Activated naive CD4-positive, alpha-beta T cell treated with anti-CD3 and anti-CD28 coated beads, Interleukin-2, amount 50 U/mL, for 72 hours (primary cell): ENCODE measurements around the gene FAM131A. TPM values are rescaled to one million over a fixed set of nuclear protein-coding genes. Genes with fewer than 3 reads are reported as not detected.
A peak's percentile ranks its signal among the peaks of the same experiment; 100 is the strongest.

ENCODE experiments used
- ATAC-seq, 2 donors: fragments of 150-1000 bp; cut with Tn5 transposase; 2 replicates each; pipeline ENCODE4 v1.10.0; 2021; ENCODE audit warnings: mild to moderate bottlenecking in 2 of 2, moderate library complexity in 2 of 2
- DNase-seq, 2 donors: peaks; one replicate each; pipeline ENCODE4 v3.0.0; 2021 to 2022; ENCODE audit warnings: low spot score in 2 of 2
- H3K27ac Mint-ChIP-seq, 2 donors: one replicate each; pipeline ENCODE4 v1.8.0; 2022; ENCODE audit warnings: mild to moderate bottlenecking in 2 of 2, mixed read lengths in 2 of 2
- H3K36me3 Mint-ChIP-seq, 2 donors: one replicate each; pipeline ENCODE4 v1.8.0; 2022; ENCODE audit warnings: mixed read lengths in 2 of 2
- H3K9me3 Mint-ChIP-seq, 2 donors: one replicate each; pipeline ENCODE4 v1.8.0; 2022; ENCODE audit warnings: mixed read lengths in 2 of 2
- total RNA-seq, 2 donors: library from RNA; stranded (reverse); gene quantifications; one replicate each; pipeline ENCODE4 v1.2.3, GENCODE V29; 2022

The FAM131A gene
- total RNA-seq, 2 donors from 2014 or later, result 4.1 to 6.8 TPM

DNA sequence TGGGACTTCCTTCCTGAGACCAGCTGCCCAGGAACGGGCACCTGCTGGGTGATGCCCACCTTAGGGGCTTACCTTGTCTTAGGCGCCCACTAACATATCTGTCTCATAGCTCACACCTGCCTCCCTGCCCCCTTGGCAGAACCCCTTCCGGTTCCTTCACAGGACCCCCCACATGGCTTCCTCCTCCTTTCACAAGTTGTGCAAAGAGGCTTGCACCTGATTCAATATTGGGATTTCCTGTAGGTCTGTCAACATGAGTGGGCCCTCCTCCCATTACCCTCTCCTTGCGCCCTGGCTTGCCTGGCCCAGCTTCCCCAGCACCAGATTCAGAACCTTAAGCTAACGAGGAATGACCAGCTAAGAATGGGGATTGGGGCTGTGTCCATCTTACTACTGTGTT is 40.0 kb downstream of the FAM131A start:
- Mint-ChIP-seq H3K9me3 (no peaks in the 10 kb centered on the region), H3K27ac (no peak overlapping the region), H3K36me3 (no peaks in the 10 kb centered on the region)
- no peak for DNase-seq
- ATAC-seq, result no peak

GRCh38 chr3:184377882-184378445 is 40.6 kb downstream of the FAM131A start, which contains the start of gene THPO:
Gene THPO (minus strand): TSS chr3:184378207. CDS start chr3:184376259, 1,948 bp downstream.
- DNase-seq (no peak), ATAC-seq (no peak)
- no peak within 1 kb of the TSS for H3K27ac Mint-ChIP-seq

DNA sequence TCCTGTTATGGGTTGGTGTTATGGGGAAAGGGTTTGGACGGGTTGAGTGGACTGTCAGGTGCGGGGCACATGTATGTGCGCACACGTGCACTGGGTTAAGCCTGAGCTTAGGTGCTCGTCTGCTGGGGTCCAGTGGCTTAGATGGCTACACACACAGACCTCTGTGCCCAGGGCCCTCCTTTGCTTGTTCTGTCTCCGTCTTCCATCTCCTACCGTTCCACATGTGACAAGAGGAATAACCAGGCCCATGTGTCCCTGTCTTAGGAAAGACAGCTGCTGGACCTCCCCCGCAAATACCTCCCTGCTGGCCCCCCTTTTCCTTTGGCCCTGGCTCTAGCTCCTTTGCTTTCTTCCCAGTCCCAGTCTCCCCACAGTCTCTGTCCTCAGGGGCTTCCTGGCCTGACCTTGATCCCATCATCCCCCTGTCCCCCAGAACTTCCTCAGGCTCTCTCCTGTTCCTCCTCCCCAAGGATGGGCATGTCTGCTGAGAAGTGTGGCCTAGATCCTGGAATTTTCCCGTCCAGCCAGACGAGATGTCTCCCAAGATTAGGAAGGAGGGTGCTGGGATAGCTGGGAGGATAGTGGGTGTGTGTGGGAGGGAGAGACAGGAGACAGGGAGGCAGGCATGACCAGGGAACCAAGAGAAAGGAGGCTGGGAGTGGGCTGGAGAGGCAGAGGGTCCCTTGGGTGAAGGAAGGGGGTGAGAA is 41.4 kb downstream of the FAM131A start:
- no peaks in the 10 kb centered on the region for H3K9me3 Mint-ChIP-seq
- no peaks in the 10 kb centered on the region for H3K36me3 Mint-ChIP-seq
- no peak for ATAC-seq
- no peak overlapping the region for H3K27ac Mint-ChIP-seq
- DNase-seq, result no peak

More at GRCh38 chr3:184377882-184378445, 40.6 kb downstream of the FAM131A start, which contains the start of gene THPO:
- H3K36me3 Mint-ChIP-seq, result no peaks in the 10 kb centered on the region
- no peaks in the 10 kb centered on the region for H3K9me3 Mint-ChIP-seq

GRCh38 chr3:184379358-184380184 is 42.2 kb downstream of the FAM131A start, which contains the start of gene CHRD:
Gene CHRD (plus strand): TSS chr3:184380054. CDS start chr3:184380319, 265 bp downstream.
- no peak within 1 kb of the TSS for H3K27ac Mint-ChIP-seq
- H3K36me3 Mint-ChIP-seq, result no peaks in the 10 kb centered on the region
- DNase-seq (no peak), ATAC-seq (peak; percentile 9 to 11)
- no peaks in the 10 kb centered on the region for H3K9me3 Mint-ChIP-seq

- H3K27ac Mint-ChIP-seq, result no peak overlapping the region
- no peaks in the 10 kb centered on the region for H3K36me3 Mint-ChIP-seq
- ATAC-seq (peak; percentile 28 to 46), DNase-seq (no peak)
- no peaks in the 10 kb centered on the region for H3K9me3 Mint-ChIP-seq
Measured at GRCh38 chr3:184380185-184380626, 42.8 kb downstream of the FAM131A start.

- DNase-seq (peak in 1 of 2 donors; percentile 35), ATAC-seq (peak; percentile 42 to 58)
- no peaks in the 10 kb centered on the region for H3K36me3 Mint-ChIP-seq
- no peak overlapping the region for H3K27ac Mint-ChIP-seq
- no peaks in the 10 kb centered on the region for H3K9me3 Mint-ChIP-seq
Measured at GRCh38 chr3:184380627-184381260, 43.3 kb downstream of the FAM131A start.

GRCh38 chr3:184381261-184382224 is 44.1 kb downstream of the FAM131A start:
- ATAC-seq, result peak; percentile 20 to 25
- Mint-ChIP-seq H3K36me3 (no peaks in the 10 kb centered on the region), H3K9me3 (no peaks in the 10 kb centered on the region), H3K27ac (no peak overlapping the region)
- DNase-seq, result no peak

GRCh38 chr3:184382326-184383032 is 45.1 kb downstream of the FAM131A start:
- Mint-ChIP-seq H3K27ac (no peak overlapping the region), H3K36me3 (no peaks in the 10 kb centered on the region), H3K9me3 (no peaks in the 10 kb centered on the region)
- DNase-seq (no peak), ATAC-seq (no peak)

GRCh38 chr3:184383033-184383740 is 45.8 kb downstream of the FAM131A start:
- no peak for ATAC-seq
- no peak for DNase-seq
- Mint-ChIP-seq H3K9me3 (no peaks in the 10 kb centered on the region), H3K36me3 (no peaks in the 10 kb centered on the region), H3K27ac (no peak overlapping the region)

DNA sequence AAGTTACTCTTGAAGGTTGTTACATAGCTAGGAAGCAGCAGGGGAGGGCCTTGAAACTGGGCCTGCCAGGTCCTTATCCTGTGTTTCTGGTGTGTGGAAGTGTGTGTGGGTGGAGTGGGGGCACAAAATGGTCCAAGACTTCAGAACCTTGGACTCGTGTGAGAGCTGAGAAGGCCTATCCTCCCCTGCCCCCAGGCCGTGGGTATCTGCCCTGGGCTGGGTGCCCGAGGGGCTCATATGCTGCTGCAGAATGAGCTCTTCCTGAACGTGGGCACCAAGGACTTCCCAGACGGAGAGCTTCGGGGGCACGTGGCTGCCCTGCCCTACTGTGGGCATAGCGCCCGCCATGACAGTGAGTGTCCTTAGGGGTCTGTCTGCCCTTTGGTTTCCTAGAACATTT is 46.9 kb downstream of the FAM131A start:
- no peak overlapping the region for H3K27ac Mint-ChIP-seq
- ATAC-seq (no peak), DNase-seq (no peak)
- H3K36me3 Mint-ChIP-seq, result no peaks in the 10 kb centered on the region
- H3K9me3 Mint-ChIP-seq, result no peaks in the 10 kb centered on the region

- no peak for DNase-seq
- Mint-ChIP-seq H3K36me3 (no peaks in the 10 kb centered on the region), H3K9me3 (no peaks in the 10 kb centered on the region), H3K27ac (no peak overlapping the region)
- no peak for ATAC-seq
Measured at GRCh38 chr3:184384856-184385422, 47.5 kb downstream of the FAM131A start.

DNA sequence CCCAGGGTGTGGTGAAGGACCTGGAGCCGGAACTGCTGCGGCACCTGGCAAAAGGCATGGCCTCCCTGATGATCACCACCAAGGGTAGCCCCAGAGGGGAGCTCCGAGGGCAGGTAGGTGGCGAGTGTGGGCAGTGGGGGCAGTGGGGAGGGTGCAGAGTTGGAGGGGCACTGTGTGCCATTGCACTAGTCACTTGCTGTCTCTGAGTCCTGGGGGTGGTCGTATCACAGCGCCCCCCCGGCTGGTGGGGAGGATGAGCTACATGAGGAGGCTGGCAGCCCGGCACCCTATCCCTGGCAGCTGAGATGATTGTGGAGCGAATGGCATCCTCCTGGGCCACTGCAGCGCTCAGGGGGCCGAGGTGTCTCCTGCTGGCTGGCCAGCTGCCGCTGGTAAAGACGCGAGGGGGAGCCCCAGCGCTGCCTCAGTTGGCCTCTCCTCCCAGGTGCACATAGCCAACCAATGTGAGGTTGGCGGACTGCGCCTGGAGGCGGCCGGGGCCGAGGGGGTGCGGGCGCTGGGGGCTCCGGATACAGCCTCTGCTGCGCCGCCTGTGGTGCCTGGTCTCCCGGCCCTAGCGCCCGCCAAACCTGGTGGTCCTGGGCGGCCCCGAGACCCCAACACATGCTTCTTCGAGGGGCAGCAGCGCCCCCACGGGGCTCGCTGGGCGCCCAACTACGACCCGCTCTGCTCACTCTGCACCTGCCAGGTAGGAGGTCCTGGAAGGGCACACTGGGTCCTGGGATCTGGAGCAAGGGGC is 48.8 kb downstream of the FAM131A start:
- H3K36me3 Mint-ChIP-seq, result no peaks in the 10 kb centered on the region
- no peak overlapping the region for H3K27ac Mint-ChIP-seq
- H3K9me3 Mint-ChIP-seq, result no peaks in the 10 kb centered on the region

DNA sequence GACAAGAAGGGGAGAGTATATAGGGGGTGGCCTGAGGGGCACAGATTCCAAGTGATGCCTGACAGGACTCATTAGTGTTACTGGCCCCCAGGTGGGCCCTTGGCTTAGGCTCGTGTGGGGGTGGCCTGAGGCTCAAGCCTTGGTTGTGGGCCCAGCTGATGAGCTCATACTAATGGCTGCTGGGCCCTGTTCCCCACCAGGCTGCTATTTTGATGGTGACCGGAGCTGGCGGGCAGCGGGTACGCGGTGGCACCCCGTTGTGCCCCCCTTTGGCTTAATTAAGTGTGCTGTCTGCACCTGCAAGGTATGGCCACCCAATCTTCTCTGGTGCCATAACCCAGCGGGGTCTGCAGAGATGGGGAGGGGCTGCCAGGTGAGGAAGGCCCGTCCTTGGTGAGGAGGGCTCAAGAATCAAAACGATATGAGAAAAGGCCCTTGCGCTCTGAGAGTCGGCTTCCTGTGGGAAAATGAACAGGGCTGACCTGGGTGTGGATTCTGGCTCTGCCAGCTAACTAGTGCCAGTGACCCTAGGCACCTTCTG is 49.8 kb downstream of the FAM131A start:
- no peaks in the 10 kb centered on the region for H3K36me3 Mint-ChIP-seq

More for the DNA sequence above, 48.8 kb downstream of the FAM131A start:
- no peak for DNase-seq
- ATAC-seq, result no peak

More for the DNA sequence above, 49.8 kb downstream of the FAM131A start:
- ATAC-seq, result no peak
- Mint-ChIP-seq H3K27ac (no peak overlapping the region), H3K9me3 (no peaks in the 10 kb centered on the region)
- no peak for DNase-seq
